A673 (cell line): ENCODE results near the gene CORO2A. TPM values are rescaled to one million over a fixed set of nuclear protein-coding genes. Genes with fewer than 3 reads are reported as not detected.

Experiments
- BruUV-seq: library from RNA; stranded (reverse); fragments of 400-500 nt; replicated peaks from 2 replicates; lab custom pipeline; 2021; lab: Mats Ljungman, UMichigan
- CTCF ChIA-PET: fragments of 300-600 bp; sonication (Branson Sonifier 250); formaldehyde crosslinking; loops from one replicate; lab custom pipeline; 2022; ENCODE audit warnings: antibody characterized with exemption; lab: Charles Lee
- POLR2A ChIA-PET: fragments of 300-600 bp; sonication (Branson Sonifier 250); formaldehyde crosslinking; loops from one replicate; lab custom pipeline; 2022; ENCODE audit warnings: antibody characterized with exemption; ENCODE audit not compliant: low non-redundant PET; lab: Charles Lee
- DNase-seq: peaks from one replicate; pipeline ENCODE4 v3.0.0-alpha.2; 2015; ENCODE audit warnings: low spot score
- H3K27ac ChIP-seq: fragments of 200-600 bp; sonication (generic); 2 replicates; pipeline ENCODE4 v1.5.1; 2016; ENCODE audit warnings: mixed run types, low read depth, mild to moderate bottlenecking, mixed read lengths, antibody characterized with exemption, low read length; ENCODE audit not compliant: poor library complexity, severe bottlenecking
- H3K27me3 ChIP-seq: fragments of 200-600 bp; sonication (generic); replicated peaks from 2 replicates; pipeline ENCODE4 v1.6.1; 2017; ENCODE audit warnings: mixed run types, low read depth, mild to moderate bottlenecking, mixed read lengths, antibody characterized with exemption, low read length; ENCODE audit not compliant: insufficient read depth, poor library complexity
- H3K36me3 ChIP-seq: fragments of 200-600 bp; sonication (generic); 2 replicates; pipeline ENCODE4 v1.6.1; 2016; ENCODE audit warnings: mixed run types, mild to moderate bottlenecking, mixed read lengths, antibody characterized with exemption, low read length; ENCODE audit not compliant: insufficient read depth, poor library complexity, severe bottlenecking
- H3K4me1 ChIP-seq: fragments of 200-600 bp; sonication (generic); 2 replicates; pipeline ENCODE4 v1.6.1; 2017; ENCODE audit warnings: mixed run types, mild to moderate bottlenecking, mixed read lengths, antibody characterized with exemption, low read length; ENCODE audit not compliant: insufficient read depth, poor library complexity, severe bottlenecking
- H3K4me3 ChIP-seq: fragments of 200-600 bp; sonication (generic); 2 replicates; pipeline ENCODE4 v1.5.1; 2016; ENCODE audit warnings: low read depth, mixed run types, mild to moderate bottlenecking, mixed read lengths, low read length; ENCODE audit not compliant: poor library complexity, severe bottlenecking
- H3K9me3 ChIP-seq: fragments of 200-600 bp; sonication (generic); 2 replicates; pipeline ENCODE4 v1.6.1; 2016; ENCODE audit warnings: mixed run types, low read depth, mild to moderate bottlenecking, mixed read lengths, antibody characterized with exemption, low read length; ENCODE audit not compliant: poor library complexity, severe bottlenecking
- EZH2 ChIP-seq: fragments of 200-600 bp; sonication (generic); IDR thresholded peaks from 2 replicates; pipeline ENCODE4 v1.6.1; 2017; ENCODE audit warnings: borderline replicate concordance, low read depth, mild to moderate bottlenecking, mixed read lengths, antibody characterized with exemption, low read length; ENCODE audit not compliant: poor library complexity, severe bottlenecking
- intact Hi-C: fragments of 100-400 bp; cut with micrococcal nuclease; formaldehyde crosslinking; loops from one replicate; pipeline ENCODE4 v1.10.0; 2022; ENCODE audit not compliant: unreplicated experiment
- total RNA-seq: library from RNA; stranded (reverse); gene quantifications from 2 replicates; pipeline ENCODE4 v1.2.3, GENCODE V29; 2021
- TF ChIP-seq, protein P1 (sequence below): fragments of 300-800, 200-600 bp; sonication (generic); conservative IDR thresholded peaks from 2 replicates; pipeline ENCODE4 v1.5.1; 2017; ENCODE audit warnings: low read depth, mild to moderate bottlenecking, antibody characterized with exemption, low read length, moderate library complexity, mixed read lengths

The CORO2A gene
- total RNA-seq, 1 experiment from 2014 or later = 0.52 TPM

DNA sequence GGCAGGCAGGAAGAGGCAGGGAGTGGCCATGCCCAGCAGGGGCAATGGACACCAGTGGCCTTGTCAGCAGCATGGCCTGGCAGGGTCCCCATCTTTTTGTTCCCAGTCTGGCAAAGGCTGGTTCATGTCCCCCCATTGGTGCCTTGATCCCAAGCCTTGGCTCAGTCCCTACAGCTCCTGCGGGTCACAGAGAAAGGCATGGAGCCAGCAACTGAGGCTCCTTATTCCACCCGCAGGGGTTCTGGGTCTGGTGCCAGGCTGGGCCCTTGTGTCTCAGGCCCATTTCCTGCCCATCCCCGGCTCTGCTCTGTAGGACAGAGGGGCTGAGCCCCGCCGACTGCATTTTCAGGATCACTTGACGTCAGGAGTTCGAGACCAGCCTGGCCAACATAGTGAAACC, 87.4 kb downstream of the CORO2A start:
- no TSS peak for BruUV-seq
- no peaks in the 10 kb centered on the region for H3K27me3 ChIP-seq
- DNase-seq = no peak
- H3K27ac ChIP-seq = no peak overlapping the region
- intact Hi-C loops = no loop called here
- H3K9me3 ChIP-seq = no peaks in the 10 kb centered on the region
- no peaks in the 10 kb centered on the region for H3K4me1 ChIP-seq
- H3K4me3 ChIP-seq = no peak overlapping the region
- TF ChIP-seq EZH2 = no peak
- TF ChIP-seq, protein P1, sequence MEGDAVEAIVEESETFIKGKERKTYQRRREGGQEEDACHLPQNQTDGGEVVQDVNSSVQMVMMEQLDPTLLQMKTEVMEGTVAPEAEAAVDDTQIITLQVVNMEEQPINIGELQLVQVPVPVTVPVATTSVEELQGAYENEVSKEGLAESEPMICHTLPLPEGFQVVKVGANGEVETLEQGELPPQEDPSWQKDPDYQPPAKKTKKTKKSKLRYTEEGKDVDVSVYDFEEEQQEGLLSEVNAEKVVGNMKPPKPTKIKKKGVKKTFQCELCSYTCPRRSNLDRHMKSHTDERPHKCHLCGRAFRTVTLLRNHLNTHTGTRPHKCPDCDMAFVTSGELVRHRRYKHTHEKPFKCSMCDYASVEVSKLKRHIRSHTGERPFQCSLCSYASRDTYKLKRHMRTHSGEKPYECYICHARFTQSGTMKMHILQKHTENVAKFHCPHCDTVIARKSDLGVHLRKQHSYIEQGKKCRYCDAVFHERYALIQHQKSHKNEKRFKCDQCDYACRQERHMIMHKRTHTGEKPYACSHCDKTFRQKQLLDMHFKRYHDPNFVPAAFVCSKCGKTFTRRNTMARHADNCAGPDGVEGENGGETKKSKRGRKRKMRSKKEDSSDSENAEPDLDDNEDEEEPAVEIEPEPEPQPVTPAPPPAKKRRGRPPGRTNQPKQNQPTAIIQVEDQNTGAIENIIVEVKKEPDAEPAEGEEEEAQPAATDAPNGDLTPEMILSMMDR = no peak
- CTCF ChIA-PET = no interaction called here
- POLR2A ChIA-PET = no interaction called here
- H3K36me3 ChIP-seq = no peaks in the 10 kb centered on the region

DNA sequence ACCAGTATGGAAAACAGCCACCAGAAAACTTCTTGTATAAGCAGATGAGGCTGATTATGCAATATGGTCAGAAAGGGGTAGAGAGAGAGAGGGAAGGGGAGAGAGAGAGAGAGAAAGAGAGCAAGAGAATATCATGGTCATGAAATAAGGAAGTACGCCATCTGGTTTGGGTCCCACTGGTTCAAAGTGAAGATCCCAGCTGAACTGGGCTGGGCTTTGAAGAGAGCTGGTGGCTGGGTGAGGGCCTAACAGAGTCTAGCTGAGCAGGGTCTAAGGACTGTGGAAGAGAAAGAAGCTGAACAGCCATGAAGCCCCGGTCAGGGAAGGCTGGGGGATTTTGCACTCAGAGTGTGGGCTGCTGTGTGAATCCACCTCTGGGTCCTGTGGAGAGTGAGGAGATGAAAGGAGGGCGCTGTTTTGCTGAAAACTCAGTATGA, 88.0 kb downstream of the CORO2A start:
- intact Hi-C loops = no loop called here
- Histone ChIP-seq H3K4me3 (no peak overlapping the region), H3K27me3 (no peaks in the 10 kb centered on the region), H3K27ac (no peak overlapping the region), H3K36me3 (no peaks in the 10 kb centered on the region), H3K9me3 (no peaks in the 10 kb centered on the region), H3K4me1 (no peaks in the 10 kb centered on the region)
- ChIA-PET CTCF (no interaction called here), POLR2A (no interaction called here)
- BruUV-seq = no TSS peak
- TF ChIP-seq, protein P1 = no peak
- no peak for TF ChIP-seq EZH2
- no peak for DNase-seq

- intact Hi-C loops = no loop called here
- Histone ChIP-seq H3K27me3 (no peaks in the 10 kb centered on the region), H3K4me3 (no peak overlapping the region), H3K4me1 (no peaks in the 10 kb centered on the region), H3K36me3 (no peaks in the 10 kb centered on the region), H3K9me3 (no peaks in the 10 kb centered on the region), H3K27ac (no peak overlapping the region)
- TF ChIP-seq, protein P1 = no peak
- no peak for TF ChIP-seq EZH2
- DNase-seq = no peak
- ChIA-PET POLR2A (no interaction called here), CTCF (no interaction called here)
- no TSS peak for BruUV-seq
Measured at GRCh38 chr9:98101868-98102273, 90.6 kb downstream of the CORO2A start.
